ENCODE data around the gene SLCO4C1.

GRCh38 chr5:102211165-102211564 is 84.9 kb downstream of the SLCO4C1 start:
- no peak for TF ChIP-seq CTCF (IDR thresholded peaks at IDR 0.05; ENCODE audit: poor library complexity)
- TF ChIP-seq EZH2phosphoT487 (IDR thresholded peaks at IDR 0.05; ENCODE audit: low read depth, severe bottlenecking, unreplicated experiment), result no peak
- no peak for TF ChIP-seq EZH2 (IDR thresholded peaks at IDR 0.05; ENCODE audit: borderline replicate concordance)
